HG03066 (cell line): Measurements from ENCODE around the gene CD247.
"Not testable (repeated sequence)": the region's sequence is repeated elsewhere in the genome, so short reads cannot be mapped to it uniquely, and the experiment has no call there.

Source experiments
- ATAC-seq: cut with Tn5 transposase; IDR thresholded peaks from one replicate; pipeline ENCODE4 v1.9.1; 2021; ENCODE audit warnings: low read depth; ENCODE audit not compliant: unreplicated experiment

CD247 gene

DNA sequence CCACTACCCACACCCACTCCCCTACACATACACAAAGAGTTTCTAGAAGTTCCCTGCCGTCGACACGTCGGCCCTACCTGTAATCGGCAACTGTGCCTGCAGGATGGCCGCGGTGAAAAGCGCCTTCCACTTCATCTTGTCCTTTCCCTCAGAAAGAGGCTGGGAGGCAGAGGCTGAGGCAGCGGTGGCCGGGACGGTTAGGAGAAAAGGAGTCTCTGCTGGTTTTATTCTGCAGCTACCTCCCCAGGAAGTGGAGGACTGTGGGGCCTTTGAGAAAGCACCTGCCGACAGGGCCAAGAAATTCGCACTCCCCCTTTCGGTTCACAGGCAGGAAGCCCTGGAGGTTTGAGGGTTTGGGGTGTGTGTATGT is at the start of gene CD247:
Gene CD247 (minus strand): TSS at position 199 of the 370 bp plus-strand sequence. CDS start 64 bp downstream, at position 135.
- no peak for ATAC-seq

DNA sequence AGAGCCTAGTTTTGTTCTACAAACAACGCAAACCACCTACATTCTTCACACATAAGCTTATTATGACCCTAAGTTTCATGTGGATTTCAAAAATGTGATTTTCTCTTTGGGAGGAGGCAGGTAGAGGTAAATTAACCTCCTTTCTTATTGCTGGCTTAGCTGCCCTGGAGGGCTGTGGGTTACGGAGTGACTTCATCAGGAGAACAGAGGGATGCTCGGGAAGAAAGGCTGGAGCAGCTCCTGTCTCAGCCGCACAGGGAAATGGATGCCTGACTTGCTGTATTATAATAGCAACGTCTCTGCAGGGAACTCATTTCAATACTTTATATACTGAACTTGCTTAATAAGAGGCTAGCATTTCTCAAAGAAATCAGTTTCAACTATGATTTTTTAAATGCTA is 49.3 kb upstream of the CD247 start:
- ATAC-seq: no peak

DNA sequence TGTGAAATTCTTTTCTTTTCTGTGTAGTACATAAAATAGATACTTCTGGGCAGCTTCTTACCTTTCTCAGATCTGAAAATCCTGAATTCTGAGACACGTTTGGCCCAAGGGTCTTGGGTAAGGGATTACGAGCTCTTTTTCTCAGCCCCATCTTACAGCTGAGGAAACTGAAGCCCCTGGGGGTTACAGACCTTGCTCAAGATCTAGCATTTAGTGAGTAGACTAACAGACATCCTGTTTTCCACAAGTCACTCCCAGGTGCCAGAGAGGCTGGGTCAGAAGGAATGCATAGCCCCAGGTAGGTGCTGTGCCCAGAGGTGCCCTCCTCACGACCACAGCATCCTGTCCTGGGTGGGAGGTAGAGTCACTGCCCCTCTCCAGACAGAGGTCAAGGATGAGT is 48.4 kb upstream of the CD247 start:
- no peak for ATAC-seq

DNA sequence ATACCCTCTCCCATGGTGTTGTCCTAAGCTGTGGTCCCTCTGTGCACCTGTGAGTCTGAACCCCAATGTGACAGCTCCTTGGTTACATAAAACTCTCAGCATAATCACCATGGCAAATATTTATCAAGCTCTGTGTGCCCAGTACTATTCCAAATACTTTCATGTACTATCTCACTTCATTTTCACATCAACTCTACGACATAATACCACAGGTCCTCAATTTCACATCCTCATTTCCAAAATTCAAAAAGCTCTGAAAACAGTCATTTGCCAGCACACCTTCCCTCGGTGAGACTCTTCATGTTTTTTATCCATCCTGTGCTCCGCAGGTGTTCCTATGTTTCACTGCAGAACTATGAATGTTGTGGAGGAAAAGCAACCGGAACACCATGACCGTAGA is 47.6 kb upstream of the CD247 start:
- ATAC-seq: no peak

DNA sequence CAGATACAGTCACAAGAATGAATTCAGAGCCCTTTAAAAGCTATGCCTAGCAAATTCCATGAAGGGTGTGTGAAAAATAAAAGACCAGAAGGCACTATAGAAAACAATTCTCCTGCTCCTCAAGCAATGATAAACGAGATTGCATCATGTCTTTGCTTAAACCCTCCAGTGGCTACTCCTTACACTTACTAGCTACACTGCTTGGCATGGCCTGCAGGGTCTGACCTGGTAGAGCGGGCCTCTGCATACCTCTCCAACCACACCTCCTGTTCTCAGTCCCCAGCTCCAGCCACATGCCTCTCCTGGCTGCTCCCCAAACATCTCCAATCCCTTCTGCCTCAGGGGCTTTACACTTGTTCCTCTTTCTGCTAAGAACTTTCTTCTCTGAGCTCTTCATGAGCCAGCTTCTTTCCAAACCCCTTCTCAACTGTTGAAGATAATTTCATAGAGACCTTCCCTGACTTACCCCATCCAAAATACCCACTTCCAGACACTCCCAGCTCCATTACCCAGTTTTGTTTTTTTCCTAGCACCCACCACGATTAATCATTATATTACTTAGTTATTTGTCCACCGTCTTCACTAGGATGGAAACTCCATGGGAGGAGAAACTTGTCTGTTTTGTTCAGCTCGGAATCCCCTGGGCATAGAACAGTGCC is 46.4 kb upstream of the CD247 start:
- ATAC-seq: no peak

DNA sequence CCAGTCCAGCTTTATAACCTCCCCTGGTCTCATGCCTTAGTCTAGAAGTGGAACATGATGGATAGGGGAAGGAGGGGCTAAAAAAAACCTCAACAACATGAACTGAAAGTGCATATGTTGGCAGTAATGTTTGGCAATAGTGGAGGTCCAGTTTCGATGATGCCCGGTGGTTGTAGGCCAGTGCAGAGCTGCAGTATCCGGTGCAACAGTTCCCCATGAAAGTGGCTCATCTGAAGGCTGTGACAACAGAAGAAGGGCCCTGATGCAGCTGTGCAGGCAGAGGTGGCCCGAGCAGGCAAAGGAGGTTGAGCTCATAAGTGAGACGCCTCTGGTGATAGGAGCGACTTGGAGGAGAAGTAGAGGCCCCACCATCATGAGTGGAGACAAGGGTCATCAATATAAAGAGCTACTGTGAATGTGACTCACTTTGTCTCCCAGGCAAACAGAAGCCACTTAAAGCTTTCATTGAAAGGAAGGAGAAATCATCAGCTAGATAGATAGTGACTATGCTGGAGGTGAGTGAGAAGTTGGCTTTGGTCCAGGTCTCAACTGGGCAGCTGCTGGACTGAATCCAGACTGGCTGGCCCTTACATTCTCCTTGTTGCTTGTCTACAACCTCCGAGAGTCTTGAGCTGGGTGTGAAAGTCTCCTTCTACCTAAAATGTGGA is 45.4 kb upstream of the CD247 start:
- no peak for ATAC-seq

DNA sequence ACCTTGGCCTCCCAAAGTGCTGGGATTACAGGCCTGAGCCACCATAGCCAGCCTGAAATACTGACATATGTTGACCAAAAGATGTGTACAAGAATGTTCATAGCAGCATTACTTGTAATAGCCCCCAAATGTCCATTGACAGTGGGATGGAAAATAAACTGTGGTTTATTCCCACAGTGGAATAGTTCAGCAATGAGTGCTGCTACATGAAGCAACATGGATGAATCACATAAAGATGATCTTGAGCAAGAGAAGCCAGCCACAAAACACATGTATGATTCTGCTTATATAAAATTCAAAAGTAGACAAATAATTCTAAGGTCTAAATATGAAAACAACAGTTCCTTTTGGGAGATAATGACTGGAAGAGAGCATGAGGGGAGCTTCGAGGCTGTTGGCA is 44.4 kb upstream of the CD247 start:
- no peak for ATAC-seq

DNA sequence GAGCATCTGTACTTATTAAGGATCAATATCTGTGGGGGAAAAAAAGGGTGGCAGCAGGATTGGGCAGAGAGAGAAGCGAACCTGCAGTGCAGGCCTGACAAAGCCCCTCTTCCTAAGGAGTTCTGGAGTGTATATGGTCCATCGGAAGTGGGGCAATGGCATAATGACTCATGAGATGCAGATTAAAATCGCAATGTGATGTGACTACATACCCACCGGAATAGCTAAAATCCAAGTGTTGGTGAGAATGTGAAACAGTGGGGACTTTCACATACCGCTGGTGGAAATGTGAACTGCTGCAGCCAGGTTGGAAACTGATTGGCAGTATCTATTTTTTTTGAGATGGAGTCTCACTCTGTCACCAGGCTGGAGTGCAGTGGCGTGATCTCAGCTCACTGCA is 43.4 kb upstream of the CD247 start:
- no peak for ATAC-seq

DNA sequence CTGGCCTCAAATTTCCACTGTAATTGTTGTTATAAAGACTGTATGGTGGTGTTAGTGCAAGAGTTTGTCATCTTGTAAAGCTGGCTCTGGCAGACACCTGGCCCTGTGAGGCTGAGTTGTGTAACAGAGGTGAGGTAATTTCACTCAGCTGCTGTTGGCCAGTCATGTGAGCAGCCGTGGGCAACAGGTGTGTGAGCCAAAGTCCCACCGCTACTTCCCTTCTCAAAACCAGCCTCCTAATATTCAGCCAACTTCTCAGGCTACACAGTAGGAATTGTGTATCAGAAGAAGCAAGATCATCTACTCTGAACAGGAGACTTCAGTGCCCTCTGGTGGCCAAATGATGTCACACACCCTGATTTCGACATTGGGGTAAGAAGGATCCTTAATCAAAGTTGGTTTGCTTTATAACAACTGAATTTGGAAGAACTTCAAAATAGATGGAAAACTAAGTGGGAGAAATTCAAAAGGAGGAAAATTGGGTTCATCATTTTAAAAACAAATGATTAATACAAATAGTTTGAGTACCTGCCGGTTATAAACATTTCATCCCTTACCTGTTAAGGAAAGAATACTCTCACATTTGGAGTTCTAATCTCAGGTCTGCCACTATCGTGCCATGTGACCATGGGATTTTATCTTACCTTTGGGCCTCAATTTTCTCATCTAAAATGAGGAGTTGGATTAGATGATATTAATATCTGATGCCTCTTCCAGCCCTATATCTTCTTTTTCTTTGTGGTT is 37.8 kb upstream of the CD247 start:
- ATAC-seq: no peak

DNA sequence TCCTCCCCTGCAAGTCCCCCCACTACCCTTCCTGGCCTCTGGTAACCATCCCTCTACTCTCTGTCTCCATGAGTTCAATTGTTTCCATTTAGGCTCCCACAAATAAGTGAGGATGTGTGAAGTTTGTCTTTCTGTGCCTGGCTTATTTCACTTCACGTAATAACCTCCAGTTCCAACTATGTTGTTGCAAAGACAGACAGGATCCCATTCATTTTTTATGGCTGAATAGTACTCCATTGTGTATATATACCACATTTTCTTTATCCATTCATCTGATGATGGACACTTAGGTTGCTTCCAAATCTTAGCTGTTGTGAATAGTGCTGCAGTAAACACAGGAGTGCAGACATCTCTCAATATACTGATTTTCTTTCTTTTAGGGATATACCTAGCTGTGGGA is 36.7 kb upstream of the CD247 start:
- ATAC-seq: not testable (repeated sequence)

DNA sequence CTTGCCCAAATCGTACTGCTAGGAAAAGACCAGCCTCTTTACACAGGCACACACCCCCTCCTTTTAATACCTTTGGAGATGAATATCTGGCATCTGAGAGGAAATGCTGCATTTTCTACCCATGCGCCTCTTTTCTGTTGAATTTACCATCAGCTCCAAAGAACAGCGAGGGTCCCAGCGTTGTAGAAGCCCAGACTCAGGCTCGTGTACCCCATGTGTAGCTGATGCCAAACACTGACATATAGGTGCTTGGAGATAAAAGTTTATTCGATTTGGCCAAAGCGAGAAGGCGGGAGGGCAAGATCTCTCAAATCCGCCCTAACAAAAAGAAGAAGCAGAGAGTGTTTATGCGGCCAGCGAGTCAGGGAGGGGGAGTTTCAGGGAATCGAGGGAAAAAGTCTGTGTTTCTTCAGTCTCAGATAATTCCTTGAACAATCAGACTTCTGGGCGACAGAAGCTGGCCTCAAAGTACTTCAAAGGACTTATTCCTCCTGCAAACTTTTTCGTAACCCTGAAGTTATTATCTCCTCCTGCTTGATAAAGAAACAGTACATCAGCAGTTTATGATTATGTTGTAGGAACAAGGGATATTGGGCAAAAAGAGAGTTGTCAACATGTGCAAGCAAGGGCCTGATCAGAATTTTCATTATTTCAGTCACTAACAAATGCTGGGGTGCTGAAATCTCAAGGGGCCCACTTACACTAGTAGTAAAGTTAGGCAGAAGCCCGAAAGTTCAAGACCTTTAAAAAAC is 35.9 kb upstream of the CD247 start:
- peak; percentile 22 for ATAC-seq

DNA sequence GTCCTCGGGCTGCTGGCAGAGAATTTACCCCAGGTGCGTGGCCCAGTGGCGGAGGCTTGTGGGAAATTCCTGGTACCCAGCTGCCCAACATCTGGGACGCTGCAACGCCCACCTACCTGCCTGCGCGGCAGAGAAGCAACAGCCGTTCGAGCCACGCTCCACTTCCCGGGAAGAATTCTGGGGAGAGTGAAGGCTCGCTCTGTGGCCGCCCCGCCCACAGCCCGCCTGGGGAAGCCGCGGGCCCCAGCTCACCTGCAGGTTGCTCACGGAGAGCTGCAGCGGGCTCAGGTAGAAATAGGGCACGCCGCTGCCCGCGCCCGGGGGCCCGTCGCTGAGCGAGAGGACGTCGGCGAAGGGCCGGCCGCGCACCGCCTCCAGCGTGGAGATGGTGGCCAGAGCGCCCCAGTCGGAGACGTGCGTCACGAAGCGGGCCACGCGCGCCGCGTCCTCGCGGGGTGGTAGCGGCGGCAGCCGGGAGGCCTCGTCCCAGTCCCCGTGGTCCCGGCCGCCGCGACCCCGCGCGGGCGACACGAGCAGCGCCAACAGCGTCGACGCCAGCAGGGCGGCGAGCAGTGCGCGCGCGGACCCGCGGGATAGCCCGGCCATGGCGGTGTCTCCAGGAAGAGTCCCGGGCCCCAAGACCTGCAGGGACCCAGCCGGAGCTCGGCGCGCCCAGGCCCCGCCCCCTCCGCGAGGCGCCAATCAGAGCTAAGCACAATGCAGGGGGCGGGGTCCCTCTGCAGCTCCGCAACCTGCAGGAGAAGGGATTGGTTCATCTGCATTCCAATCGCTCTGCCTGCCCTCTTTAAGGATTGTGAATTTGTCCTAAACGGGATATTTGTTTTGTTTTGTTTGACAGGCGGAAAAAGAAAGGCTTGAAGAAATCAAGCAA is 35.1 kb upstream of the CD247 start, which contains the start of gene CREG1:
Gene CREG1 (minus strand): TSS at position 627 of the 892 bp plus-strand sequence.
- ATAC-seq: peak; percentile 93

DNA sequence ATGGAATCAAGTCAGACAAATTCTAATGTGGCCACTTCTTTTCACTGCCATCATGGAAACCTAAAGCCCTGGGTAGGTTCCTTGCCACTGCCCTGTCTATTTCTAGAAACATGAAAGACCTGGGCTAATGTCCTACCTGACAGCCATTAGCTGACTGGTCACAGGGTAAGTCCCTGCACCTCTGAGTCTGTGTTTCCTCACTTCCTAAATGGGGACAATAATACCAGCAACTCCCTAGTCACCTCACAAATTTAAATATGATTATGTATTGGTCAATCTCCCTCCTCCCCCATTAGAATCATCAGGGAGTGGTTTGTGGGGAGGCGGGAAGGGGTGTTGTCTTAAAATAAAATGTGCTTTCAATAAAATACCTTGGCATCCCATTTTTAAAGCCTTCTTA is 33.0 kb upstream of the CD247 start:
- ATAC-seq: no peak

DNA sequence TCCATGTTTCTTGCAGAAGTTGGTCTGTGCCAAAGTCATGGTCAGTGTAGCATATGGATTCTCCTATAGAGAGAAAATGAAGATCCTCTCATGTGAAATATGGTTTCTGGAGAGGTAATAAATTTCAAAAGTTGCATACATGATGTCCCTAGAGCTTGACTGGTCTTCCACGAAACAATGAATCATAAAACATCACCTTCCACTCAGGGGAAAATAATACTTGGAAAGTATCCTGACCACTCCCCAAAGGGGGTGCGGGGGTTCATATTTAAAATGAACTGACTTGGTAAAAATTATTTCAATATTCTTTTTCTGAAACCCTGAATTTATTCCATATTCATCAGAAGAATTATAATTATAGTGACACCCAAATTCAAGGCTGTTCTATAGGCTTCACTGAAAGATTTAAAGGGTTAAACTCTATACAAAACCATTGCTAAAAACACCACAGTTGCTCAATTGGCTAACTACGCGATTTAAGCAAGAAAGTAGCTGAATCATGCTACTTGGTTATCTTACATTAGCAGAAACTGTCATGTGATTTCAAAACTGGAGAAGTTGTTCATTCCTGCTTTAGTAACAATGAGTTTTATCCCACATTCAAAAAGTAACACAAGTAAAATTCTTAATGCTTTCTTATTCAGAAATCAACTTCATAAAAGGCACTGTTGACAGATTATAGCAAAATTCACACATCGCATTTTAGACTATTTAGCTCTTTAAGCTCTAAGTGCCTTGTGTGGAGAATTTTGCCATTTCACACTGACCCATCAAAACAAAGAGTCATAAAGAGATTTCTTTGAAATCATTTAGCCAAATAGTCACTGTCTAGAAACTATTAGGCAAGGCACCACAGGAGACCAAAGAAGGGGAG is 30.0 kb upstream of the CD247 start:
- ATAC-seq: no peak

DNA sequence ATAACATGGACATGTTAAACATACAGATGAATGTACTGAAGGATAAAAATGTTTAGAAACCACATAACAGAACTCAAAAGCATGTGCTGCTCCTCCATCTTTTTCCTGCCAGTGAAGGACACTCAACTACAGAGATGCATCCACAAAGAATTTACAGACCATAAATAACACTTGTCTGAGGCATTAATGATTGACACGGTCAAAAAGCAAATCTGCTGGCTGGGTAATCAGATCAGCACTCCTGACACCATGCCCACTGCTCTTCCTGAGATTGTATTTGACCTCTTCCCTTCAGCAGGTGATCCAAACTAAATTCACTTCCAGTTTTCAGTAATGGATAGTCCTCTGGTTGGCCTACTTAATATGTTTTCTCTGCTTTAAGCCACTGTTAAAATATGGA is 28.6 kb upstream of the CD247 start:
- ATAC-seq: no peak

DNA sequence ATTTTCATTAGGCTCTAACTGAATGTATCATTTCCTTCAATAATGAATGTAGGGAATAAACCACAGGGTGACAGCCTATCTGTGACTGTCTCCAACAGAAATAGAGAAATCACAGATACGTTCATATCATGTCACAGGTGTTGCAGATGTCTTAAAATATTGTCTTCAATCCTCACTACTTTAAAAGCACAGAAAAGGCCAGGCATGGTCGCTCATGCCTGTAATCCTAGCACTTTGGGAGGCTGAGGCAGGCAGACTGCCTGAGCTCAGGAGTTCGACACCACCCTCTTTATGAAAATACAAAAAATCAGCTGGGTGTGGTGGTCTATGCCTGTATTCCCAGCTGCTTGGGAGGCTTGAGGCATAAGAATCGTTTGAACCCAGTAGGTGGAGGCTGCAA is 27.0 kb upstream of the CD247 start:
- ATAC-seq: no peak

DNA sequence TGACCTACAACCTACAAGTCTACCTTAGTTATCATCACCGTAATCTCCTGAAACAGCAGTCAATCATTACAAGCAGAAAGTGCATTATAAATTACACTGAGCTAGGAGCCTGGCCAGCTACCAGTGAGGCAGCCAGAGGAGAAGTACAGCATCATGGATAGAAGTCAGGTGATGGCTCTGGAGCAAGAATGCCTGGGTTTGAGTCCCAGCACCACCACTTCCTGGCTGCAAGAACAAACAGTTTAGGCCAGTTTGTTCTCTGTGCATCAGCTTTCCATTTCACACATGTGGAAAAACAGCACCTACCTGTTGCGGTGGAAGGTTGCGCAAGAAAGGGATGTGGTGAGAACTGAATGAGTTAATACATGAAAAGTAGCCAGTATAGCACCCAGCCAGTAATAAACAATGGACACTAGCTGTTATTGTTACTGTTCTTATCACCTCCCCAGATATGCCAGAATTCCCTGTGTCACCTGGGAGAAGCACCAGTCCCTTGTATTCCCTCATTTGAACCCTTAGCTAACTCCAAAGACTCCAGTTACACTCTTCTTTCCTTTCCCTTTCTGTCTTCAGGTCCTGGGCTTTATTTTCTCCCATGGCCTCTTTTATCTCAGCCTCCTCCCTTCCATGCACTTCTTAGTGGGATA is 26.2 kb upstream of the CD247 start:
- ATAC-seq: no peak

DNA sequence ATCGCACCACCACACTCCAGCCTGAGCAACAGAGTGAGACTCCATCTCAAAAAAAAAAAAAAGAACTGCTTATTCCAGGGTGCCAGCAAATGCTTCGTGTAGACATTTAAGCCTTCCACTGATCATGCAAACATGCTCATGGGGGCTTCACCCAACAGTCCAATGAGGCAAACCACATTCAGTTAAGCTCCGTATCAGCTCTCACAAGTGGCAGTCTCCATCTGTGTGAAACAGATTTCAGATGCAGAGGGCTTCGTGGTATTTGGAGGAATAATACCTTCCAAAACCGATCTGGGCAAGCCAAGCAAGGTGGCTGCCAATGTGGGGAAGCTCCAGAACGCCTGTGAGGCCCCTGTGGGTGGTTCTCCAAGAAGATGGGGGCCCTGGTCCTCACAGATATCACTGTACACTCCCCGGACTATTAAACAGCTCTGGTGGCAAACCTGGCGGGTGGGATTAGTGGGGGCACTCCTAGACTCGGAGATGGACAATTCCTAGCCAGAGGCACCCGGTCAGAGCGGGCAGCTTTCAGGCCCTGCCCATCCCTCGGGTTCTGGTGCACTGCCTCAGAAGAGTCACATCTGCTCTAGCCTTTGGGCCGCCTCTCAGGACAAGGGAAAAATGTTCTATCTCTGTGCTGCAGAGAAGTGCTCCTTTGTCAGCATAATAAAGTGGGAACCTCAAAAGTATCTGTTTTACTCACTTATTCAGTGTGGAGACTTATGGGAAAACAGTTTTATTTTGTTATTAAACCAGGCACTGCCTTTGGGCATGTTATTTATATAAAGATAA is 25.1 kb upstream of the CD247 start:
- ATAC-seq: no peak
